NB4 (cell line): ENCODE measurements around the gene LRRC63.
A peak's percentile ranks its signal among the peaks of the same experiment; 100 is the strongest.

Experiments
- POLR2A ChIP-seq: IDR thresholded peaks from 2 replicates; pipeline ENCODE4 v1.6.1; 2011; ENCODE audit warnings: mild to moderate bottlenecking; ENCODE audit not compliant: insufficient read length; ENCODE audit errors: extremely low read depth
- TF ChIP-seq, protein P1 (sequence below): IDR thresholded peaks from one replicate; pipeline ENCODE4 v1.5.1; 2012; ENCODE audit warnings: low read depth, low read length
- TF ChIP-seq, protein P2 (sequence below): IDR thresholded peaks from 2 replicates; pipeline ENCODE4 v1.6.1; 2011; ENCODE audit warnings: low read depth, low read length

DNA sequence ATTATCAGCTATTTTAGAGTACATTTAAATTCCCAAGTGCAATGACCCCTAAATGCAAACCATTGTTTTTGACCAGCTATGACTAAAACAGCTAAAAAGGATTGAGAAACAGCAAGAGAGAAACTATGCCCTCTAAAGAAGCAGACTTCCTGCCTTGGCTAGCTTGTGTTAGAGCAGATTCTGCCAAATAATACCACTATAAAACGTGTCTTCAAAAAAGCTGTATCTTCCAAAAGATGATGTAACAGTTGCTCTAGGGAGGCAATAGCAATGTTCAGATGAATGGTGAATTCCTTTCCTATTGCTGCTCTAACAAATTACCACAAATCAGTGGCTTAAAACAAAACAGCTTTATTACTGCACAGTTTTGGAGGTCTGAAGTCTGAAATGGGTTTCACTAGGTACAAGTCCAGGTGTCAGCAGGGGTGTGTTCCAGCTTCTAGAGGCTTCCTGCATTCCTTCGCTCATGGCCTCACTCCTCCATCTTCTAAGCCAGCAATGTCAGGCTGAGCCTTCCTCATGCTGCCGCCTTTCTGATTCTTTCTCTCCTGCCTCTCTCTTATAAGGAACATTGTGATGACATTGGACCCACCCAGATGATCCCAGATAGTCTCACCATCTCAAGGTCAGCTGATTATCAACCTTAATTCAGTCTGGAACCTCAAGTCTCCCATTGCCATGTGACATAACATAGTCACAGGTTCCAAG is 84.5 kb downstream of the LRRC63 start:
- TF ChIP-seq, protein P1, sequence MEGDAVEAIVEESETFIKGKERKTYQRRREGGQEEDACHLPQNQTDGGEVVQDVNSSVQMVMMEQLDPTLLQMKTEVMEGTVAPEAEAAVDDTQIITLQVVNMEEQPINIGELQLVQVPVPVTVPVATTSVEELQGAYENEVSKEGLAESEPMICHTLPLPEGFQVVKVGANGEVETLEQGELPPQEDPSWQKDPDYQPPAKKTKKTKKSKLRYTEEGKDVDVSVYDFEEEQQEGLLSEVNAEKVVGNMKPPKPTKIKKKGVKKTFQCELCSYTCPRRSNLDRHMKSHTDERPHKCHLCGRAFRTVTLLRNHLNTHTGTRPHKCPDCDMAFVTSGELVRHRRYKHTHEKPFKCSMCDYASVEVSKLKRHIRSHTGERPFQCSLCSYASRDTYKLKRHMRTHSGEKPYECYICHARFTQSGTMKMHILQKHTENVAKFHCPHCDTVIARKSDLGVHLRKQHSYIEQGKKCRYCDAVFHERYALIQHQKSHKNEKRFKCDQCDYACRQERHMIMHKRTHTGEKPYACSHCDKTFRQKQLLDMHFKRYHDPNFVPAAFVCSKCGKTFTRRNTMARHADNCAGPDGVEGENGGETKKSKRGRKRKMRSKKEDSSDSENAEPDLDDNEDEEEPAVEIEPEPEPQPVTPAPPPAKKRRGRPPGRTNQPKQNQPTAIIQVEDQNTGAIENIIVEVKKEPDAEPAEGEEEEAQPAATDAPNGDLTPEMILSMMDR: no peak
- no peak for TF ChIP-seq POLR2A
- TF ChIP-seq, protein P2, sequence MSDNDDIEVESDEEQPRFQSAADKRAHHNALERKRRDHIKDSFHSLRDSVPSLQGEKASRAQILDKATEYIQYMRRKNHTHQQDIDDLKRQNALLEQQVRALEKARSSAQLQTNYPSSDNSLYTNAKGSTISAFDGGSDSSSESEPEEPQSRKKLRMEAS: peak; percentile 48; the same call in 1 of the 2 replicates
